B cell (primary cell): ENCODE measurements around the gene SMOC1. TPM values are rescaled to one million over a fixed set of nuclear protein-coding genes. Genes with fewer than 3 reads are reported as not detected.

Source experiments
- ATAC-seq: fragments of 200-7000 bp; cut with Tn5 transposase; one replicate; pipeline ENCODE4 v1.10.0; 2021; ENCODE audit warnings: low read depth, mild to moderate bottlenecking, moderate number of reproducible peaks, moderate library complexity
- CTCF ChIA-PET: fragments of 350-600 bp; sonication (Branson Sonifier 250); formaldehyde crosslinking; loops from one replicate; lab custom pipeline; 2021; ENCODE audit warnings: antibody characterized with exemption, inconsistent platforms; lab: Charles Lee
- POLR2A ChIA-PET: fragments of 350-600 bp; sonication (Branson Sonifier 250); formaldehyde crosslinking; loops from one replicate; lab custom pipeline; 2021; ENCODE audit warnings: antibody characterized with exemption; lab: Charles Lee
- DNase-seq: peaks from one replicate; pipeline ENCODE4 v3.0.0; 2013
- H2AFZ ChIP-seq: 2 replicates; pipeline ENCODE4 v1.6.1; 2012; ENCODE audit warnings: mild to moderate bottlenecking, low read depth, low read length; ENCODE audit not compliant: insufficient read depth, poor library complexity, severe bottlenecking
- H3K27ac ChIP-seq, 2 donors: 1 replicate in 1 of 2; 2 replicates in 1 of 2; pipeline ENCODE4 v1.5.1; 2012 to 2013; ENCODE audit warnings: low read length in 2 of 2, mild to moderate bottlenecking in 2 of 2, moderate library complexity in 1 of 2
- H3K27me3 ChIP-seq, 4 experiments: fragments of 200-600 bp in 1 of 4; sonication (generic) in 1 of 4; replicated peaks in 1 of 4; 1 replicate in 2 of 4; 2 replicates in 2 of 4; pipeline versions ENCODE4 v1.6.1 to v1.7.0; 2013 to 2016; ENCODE audit warnings: low read length in 3 of 4, mild to moderate bottlenecking in 2 of 4, mixed read lengths in 1 of 4, moderate library complexity in 1 of 4; ENCODE audit not compliant: insufficient read depth in 4 of 4, control insufficient read depth in 3 of 4; ENCODE audit errors: control extremely low read depth in 1 of 4
- H3K36me3 ChIP-seq, 2 experiments: replicated peaks in 1 of 2; 1 replicate in 1 of 2; 2 replicates in 1 of 2; pipeline versions ENCODE4 v1.6.1 to v1.7.1; 2013; ENCODE audit warnings: low read length in 1 of 2; ENCODE audit not compliant: insufficient read depth in 2 of 2, control insufficient read depth in 1 of 2; ENCODE audit errors: control extremely low read depth in 1 of 2, extremely low read depth in 1 of 2
- H3K4me1 ChIP-seq, 2 donors: fragments of 200-600 bp in 1 of 2; sonication (generic) in 1 of 2; 1 replicate in 1 of 2; 2 replicates in 1 of 2; pipeline versions ENCODE4 v1.5.1 to v1.6.1; 2013 to 2017; ENCODE audit warnings: low read length in 2 of 2; ENCODE audit not compliant: control insufficient read depth in 2 of 2, insufficient read depth in 2 of 2
- H3K4me2 ChIP-seq: replicated peaks from 2 replicates; pipeline ENCODE3; 2012; ENCODE audit warnings: mild to moderate bottlenecking, low read depth, low read length; ENCODE audit not compliant: poor library complexity, severe bottlenecking
- H3K4me3 ChIP-seq, 5 experiments: fragments of 200-600 bp in 1 of 5; sonication (generic) in 1 of 5; 1 replicate in 3 of 5; 2 replicates in 2 of 5; pipeline versions ENCODE4 v1.5.1 to v1.7.0; 2011 to 2016; ENCODE audit warnings: low read length in 4 of 5, mild to moderate bottlenecking in 4 of 5, low read depth in 2 of 5, control low read depth in 1 of 5, moderate library complexity in 1 of 5; ENCODE audit not compliant: insufficient read depth in 1 of 5; ENCODE audit errors: control extremely low read depth in 1 of 5, extremely low read depth in 1 of 5
- H3K79me2 ChIP-seq: fragments of 200-600 bp; sonication (generic); one replicate; pipeline ENCODE4 v1.6.0; 2016; ENCODE audit warnings: low read length; ENCODE audit not compliant: control insufficient read depth, insufficient read depth
- H3K9ac ChIP-seq: fragments of 200-600 bp; sonication (generic); 2 replicates; pipeline ENCODE4 v1.6.1; 2017; ENCODE audit warnings: mild to moderate bottlenecking, low read length, moderate library complexity
- H3K9me3 ChIP-seq, 3 donors: one replicate each; pipeline versions ENCODE4 v1.6.1 to v1.7.1; 2013; ENCODE audit warnings: low read length in 2 of 3; ENCODE audit not compliant: control insufficient read depth in 2 of 3, insufficient read depth in 1 of 3; ENCODE audit errors: control extremely low read depth in 1 of 3
- H4K20me1 ChIP-seq: 2 replicates; pipeline ENCODE4 v1.6.0; 2012; ENCODE audit warnings: mild to moderate bottlenecking, low read length; ENCODE audit not compliant: insufficient read depth, control insufficient read depth, poor library complexity, severe bottlenecking
- H3K27ac Mint-ChIP-seq: one replicate; pipeline ENCODE4 v1.8.0; 2021; ENCODE audit warnings: mixed read lengths
- H3K27me3 Mint-ChIP-seq: one replicate; pipeline ENCODE4 v1.8.0; 2021; ENCODE audit warnings: mixed read lengths
- H3K4me1 Mint-ChIP-seq: one replicate; pipeline ENCODE4 v1.8.0; 2021; ENCODE audit warnings: mixed read lengths
- H3K4me3 Mint-ChIP-seq: one replicate; pipeline ENCODE4 v1.8.0; 2021; ENCODE audit warnings: mixed read lengths
- H3K9me3 Mint-ChIP-seq: one replicate; pipeline ENCODE4 v1.8.0; 2022; ENCODE audit warnings: mixed read lengths; ENCODE audit not compliant: insufficient read depth
- EZH2 ChIP-seq: IDR thresholded peaks from 2 replicates; pipeline ENCODE4 v1.6.1; 2012; ENCODE audit warnings: borderline replicate concordance, low read depth, mild to moderate bottlenecking, moderate library complexity, low read length; ENCODE audit not compliant: insufficient read depth, poor library complexity, severe bottlenecking
- WGBS: methylation state at CpG from one replicate; pipeline ENCODE4 v1.1.5; 2013; ENCODE audit warnings: missing lambda C conversion rate; ENCODE audit not compliant: insufficient coverage; 5-methylcytosine and 5-hydroxymethylcytosine counted together
- intact Hi-C: fragments of 100-400 bp; cut with micrococcal nuclease; formaldehyde crosslinking; loops from one replicate; pipeline ENCODE4 v1.10.0; 2022
- polyA plus RNA-seq: library from polyadenylated mRNA; depleted of rRNA; stranded (reverse); fragments of >200 nt; gene quantifications from 2 replicates; pipeline ENCODE4 v1.2.3, GENCODE V29; 2012
- total RNA-seq, 2 donors: library from RNA; stranded (reverse); fragments of 120-200 nt in 1 of 2; gene quantifications; 1 replicate in 1 of 2; 2 replicates in 1 of 2; pipeline versions ENCODE4 v1.2.3 to v1.2.4, GENCODE V29; 2013 to 2022
- TF ChIP-seq, protein P1 (sequence below): fragments of 200-600 bp; IDR thresholded peaks from one replicate; pipeline ENCODE4 v1.8.0; 2022; ENCODE audit warnings: antibody characterized with exemption, mild to moderate bottlenecking

Gene SMOC1
- total and polyA plus RNA-seq, 2 donors (not counting 1 experiment from before 2014, with no cell fraction given): 0.04 to 0.84 TPM

DNA sequence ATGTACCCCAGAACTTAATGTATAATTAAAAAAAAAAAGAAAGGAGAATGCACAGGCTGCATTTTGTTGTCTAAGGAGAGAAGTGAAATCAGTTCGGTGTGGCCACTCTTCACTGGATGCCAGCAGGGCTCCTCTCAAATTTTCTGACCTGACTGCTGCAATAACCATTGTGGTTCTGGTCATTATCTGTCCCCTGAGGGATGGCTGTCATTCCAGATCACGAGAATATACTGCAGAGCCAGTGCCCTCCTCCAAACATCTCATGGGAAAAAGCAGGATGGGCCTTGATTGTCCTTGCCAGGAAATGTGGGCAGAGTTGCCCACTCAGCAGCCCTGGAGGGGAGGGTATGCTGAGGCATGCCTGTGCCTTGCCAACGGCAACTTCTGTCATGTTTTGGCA is 170.4 kb downstream of the SMOC1 start:
- POLR2A ChIA-PET: no interaction called here
- intact Hi-C loops: no loop called here
- 78% methylated on average over 2 of the region's 3 CpGs for WGBS

DNA sequence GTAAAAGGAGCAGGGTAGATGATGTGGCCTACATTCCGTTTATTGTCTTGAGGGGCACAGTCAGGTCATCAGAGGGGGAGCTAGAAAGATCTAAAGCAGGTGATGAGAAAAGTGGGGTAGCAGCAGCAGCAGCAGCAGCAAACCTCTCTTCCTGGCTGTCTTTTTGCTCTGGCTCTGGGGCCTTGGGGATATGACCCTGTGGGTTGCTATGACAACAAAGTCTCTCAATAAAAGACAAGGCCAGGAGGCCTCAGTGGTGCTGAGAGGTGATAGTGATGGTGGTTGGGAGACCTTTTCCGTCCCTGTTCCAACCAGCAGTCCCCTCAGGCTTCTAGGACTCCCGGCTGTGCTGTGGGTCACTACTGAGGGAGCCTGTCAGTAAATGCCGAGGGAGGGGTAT is 170.9 kb downstream of the SMOC1 start:
- intact Hi-C loops: no loop called here
- Mint-ChIP-seq H3K4me3 (no peak overlapping the region), H3K9me3 (no peaks in the 10 kb centered on the region), H3K27me3 (peaks cover 27% of the 10 kb centered on the region), H3K27ac (no peak overlapping the region), H3K4me1 (no peaks in the 10 kb centered on the region)
- Histone ChIP-seq H3K4me1 (no peaks in the 10 kb centered on the region), H3K4me3 (no peak overlapping the region), H3K79me2 (no peaks in the 10 kb centered on the region), H3K9me3 (no peaks in the 10 kb centered on the region), H4K20me1 (no peaks in the 10 kb centered on the region), H3K27me3 (no peaks in the 10 kb centered on the region), H3K27ac (no peak overlapping the region), H3K9ac (no peak overlapping the region), H3K4me2 (no peak overlapping the region), H3K36me3 (no peaks in the 10 kb centered on the region), H2AFZ (no peak overlapping the region)
- WGBS: 86% methylated on average over 1 of the region's 4 CpGs
- TF ChIP-seq, protein P1, sequence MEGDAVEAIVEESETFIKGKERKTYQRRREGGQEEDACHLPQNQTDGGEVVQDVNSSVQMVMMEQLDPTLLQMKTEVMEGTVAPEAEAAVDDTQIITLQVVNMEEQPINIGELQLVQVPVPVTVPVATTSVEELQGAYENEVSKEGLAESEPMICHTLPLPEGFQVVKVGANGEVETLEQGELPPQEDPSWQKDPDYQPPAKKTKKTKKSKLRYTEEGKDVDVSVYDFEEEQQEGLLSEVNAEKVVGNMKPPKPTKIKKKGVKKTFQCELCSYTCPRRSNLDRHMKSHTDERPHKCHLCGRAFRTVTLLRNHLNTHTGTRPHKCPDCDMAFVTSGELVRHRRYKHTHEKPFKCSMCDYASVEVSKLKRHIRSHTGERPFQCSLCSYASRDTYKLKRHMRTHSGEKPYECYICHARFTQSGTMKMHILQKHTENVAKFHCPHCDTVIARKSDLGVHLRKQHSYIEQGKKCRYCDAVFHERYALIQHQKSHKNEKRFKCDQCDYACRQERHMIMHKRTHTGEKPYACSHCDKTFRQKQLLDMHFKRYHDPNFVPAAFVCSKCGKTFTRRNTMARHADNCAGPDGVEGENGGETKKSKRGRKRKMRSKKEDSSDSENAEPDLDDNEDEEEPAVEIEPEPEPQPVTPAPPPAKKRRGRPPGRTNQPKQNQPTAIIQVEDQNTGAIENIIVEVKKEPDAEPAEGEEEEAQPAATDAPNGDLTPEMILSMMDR: no peak
- TF ChIP-seq EZH2: no peak
- CTCF ChIA-PET: no interaction called here
- ATAC-seq (no peak), DNase-seq (no peak)
- POLR2A ChIA-PET: no interaction called here

More for the DNA sequence above, 170.4 kb downstream of the SMOC1 start:
- no peak overlapping the region for H3K27ac ChIP-seq
- H3K4me1 Mint-ChIP-seq: no peaks in the 10 kb centered on the region
- H3K9me3 ChIP-seq: no peaks in the 10 kb centered on the region
- no peaks in the 10 kb centered on the region for H3K27me3 ChIP-seq
- no peak overlapping the region for H3K27ac Mint-ChIP-seq
- H3K4me1 ChIP-seq: no peaks in the 10 kb centered on the region
- ATAC-seq (no peak), DNase-seq (no peak)
- CTCF ChIA-PET: no interaction called here
- peaks cover 27% of the 10 kb centered on the region for H3K27me3 Mint-ChIP-seq
- no peak overlapping the region for H3K4me3 Mint-ChIP-seq
- H2AFZ ChIP-seq: no peak overlapping the region
- no peaks in the 10 kb centered on the region for H4K20me1 ChIP-seq
- no peak overlapping the region for H3K4me3 ChIP-seq
- no peaks in the 10 kb centered on the region for H3K79me2 ChIP-seq
- TF ChIP-seq, protein P1: no peak
- TF ChIP-seq EZH2: no peak
- H3K36me3 ChIP-seq: no peaks in the 10 kb centered on the region
- H3K4me2 ChIP-seq: no peak overlapping the region
- H3K9me3 Mint-ChIP-seq: no peaks in the 10 kb centered on the region
- no peak overlapping the region for H3K9ac ChIP-seq
